Gastroesophageal sphincter (tissue), 4 donors: ENCODE data around the gene CLTB. TPM values are rescaled to one million over a fixed set of nuclear protein-coding genes. Genes with fewer than 3 reads are reported as not detected.

ENCODE experiments used
- ATAC-seq: fragments of 150-250 bp; one replicate; pipeline ENCODE4 v1.9.1; 2016; ENCODE audit warnings: mild to moderate bottlenecking, moderate library complexity
- H3K27ac ChIP-seq, 4 donors: fragments of 200-600 bp; sonication (generic) in 3 of 4; 1 replicate in 3 of 4; 2 replicates in 1 of 4; pipeline ENCODE4 v1.5.1; 2016 to 2019
- H3K27me3 ChIP-seq: fragments of 200-600 bp; sonication (generic); one replicate; pipeline ENCODE4 v1.5.1; 2019
- H3K36me3 ChIP-seq, 2 donors: fragments of 200-600 bp; sonication (generic); one replicate each; pipeline ENCODE4 v1.5.1; 2019; ENCODE audit warnings: control low read depth in 1 of 2
- H3K4me1 ChIP-seq, 3 donors: fragments of 200-600 bp; sonication (generic); 1 replicate in 2 of 3; 2 replicates in 1 of 3; pipeline ENCODE4 v1.5.1; 2016 to 2019; ENCODE audit warnings: control low read depth in 2 of 3
- H3K4me3 ChIP-seq, 2 donors: fragments of 200-600 bp; sonication (generic); one replicate each; pipeline ENCODE4 v1.5.1; 2019; ENCODE audit warnings: mild to moderate bottlenecking in 1 of 2, moderate library complexity in 1 of 2
- H3K9me3 ChIP-seq, 3 donors: fragments of 200-600 bp; sonication (generic); one replicate each; pipeline ENCODE4 v1.5.1; 2017 to 2019; ENCODE audit warnings: control low read depth in 2 of 3
- CTCF ChIP-seq, 4 experiments: fragments of 200-600 bp in 2 of 4; fragments of 450-650 bp in 2 of 4; sonication (generic) in 1 of 4; IDR thresholded peaks; one replicate each; pipeline ENCODE4 v1.5.1; 2017 to 2019; ENCODE audit warnings: antibody characterized with exemption in 4 of 4, mild to moderate bottlenecking in 2 of 4, moderate library complexity in 2 of 4
- EP300 ChIP-seq: sonication (generic); formaldehyde crosslinking; IDR thresholded peaks from one replicate; pipeline ENCODE4 v1.6.1; 2017; ENCODE audit warnings: antibody characterized with exemption, mild to moderate bottlenecking
- POLR2A ChIP-seq, 2 donors: fragments of 450-650 bp; IDR thresholded peaks; one replicate each; pipeline ENCODE4 v1.6.1; 2017; ENCODE audit warnings: antibody characterized with exemption in 2 of 2, mild to moderate bottlenecking in 2 of 2, moderate library complexity in 1 of 2
- POLR2AphosphoS5 ChIP-seq: sonication (generic); formaldehyde crosslinking; IDR thresholded peaks from one replicate; pipeline ENCODE4 v1.6.1; 2017; ENCODE audit warnings: antibody characterized with exemption
- WGBS, 2 donors: methylation state at CpG; one replicate each; pipeline ENCODE4 v1.1.5; 2018; ENCODE audit warnings: low coverage in 1 of 2; 5-methylcytosine and 5-hydroxymethylcytosine counted together
- total RNA-seq, 4 donors: library from RNA; depleted of rRNA; stranded (reverse); fragments of >200 nt; gene quantifications; one replicate each; pipeline ENCODE4 v1.1.0, GENCODE V29; 2016

Gene CLTB
- total RNA-seq, 4 donors from 2014 or later: 222 to 285 (median 240) TPM

GRCh38 chr5:176400382-176401156 lies 15.8 kb downstream of the CLTB start:
- 68 to 90% methylated on average over 2 to 10 of the region's 17 CpGs for WGBS, 2 donors
- Histone ChIP-seq H3K27ac (no peak overlapping the region), H3K4me3 (no peak overlapping the region), H3K27me3 (no peaks in the 10 kb centered on the region), H3K36me3 (peaks cover 0 to 67% of the 10 kb centered on the region in 2 donors), H3K4me1 (peaks cover 0 to 24% (median 1%) of the 10 kb centered on the region in 3 donors), H3K9me3 (no peaks in the 10 kb centered on the region)
- no peak for TF ChIP-seq POLR2AphosphoS5
- no peak for TF ChIP-seq EP300
- TF ChIP-seq POLR2A (IDR thresholded peaks at IDR 0.05): no peak
- no peak for TF ChIP-seq CTCF (IDR thresholded peaks at IDR 0.05)
- ATAC-seq: no peak

DNA sequence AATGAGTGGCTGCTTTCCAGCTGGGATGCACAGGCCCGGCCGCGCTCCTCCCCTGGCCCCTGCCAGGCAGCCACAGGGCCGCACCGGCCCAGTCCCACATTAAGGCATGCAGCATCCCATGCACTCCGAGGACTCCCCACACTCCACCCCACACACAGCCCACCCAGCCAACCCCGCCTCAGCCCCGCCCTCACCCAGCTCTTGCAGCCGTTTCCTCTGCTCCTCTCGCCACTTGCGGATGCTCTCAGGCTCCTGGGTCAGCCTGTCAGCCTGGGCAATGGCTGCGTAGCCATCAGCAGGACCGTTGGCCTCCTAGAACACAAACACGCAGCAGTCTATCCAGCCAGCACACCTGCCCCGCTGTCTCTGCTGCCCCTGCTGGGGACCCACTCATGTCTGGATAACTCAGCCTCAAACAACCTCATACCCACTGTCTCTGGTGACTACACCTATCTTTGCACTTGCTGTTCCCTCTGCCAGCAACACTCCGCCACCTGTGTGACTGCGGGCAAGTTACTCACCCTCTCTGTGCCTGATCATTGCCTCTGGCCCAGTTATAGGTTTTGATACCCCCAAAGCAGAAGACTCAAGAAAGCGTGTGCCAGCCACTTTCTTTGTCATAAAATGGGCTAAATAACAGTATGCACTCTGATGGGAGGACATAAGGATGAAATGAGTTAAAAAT lies 18.5 kb downstream of the CLTB start:
- H3K27me3 ChIP-seq: no peaks in the 10 kb centered on the region
- peaks cover 0 to 73% of the 10 kb centered on the region in 2 donors for H3K36me3 ChIP-seq
- TF ChIP-seq CTCF (IDR thresholded peaks at IDR 0.05) (no peak), POLR2A (IDR thresholded peaks at IDR 0.05) (no peak), POLR2AphosphoS5 (no peak), EP300 (no peak)
- H3K27ac ChIP-seq: no peak overlapping the region
- H3K4me3 ChIP-seq: no peak overlapping the region
- WGBS, 2 donors: 91 to 94% methylated on average over 3 to 10 of the region's 18 CpGs
- no peaks in the 10 kb centered on the region for H3K9me3 ChIP-seq
- no peak for ATAC-seq
- H3K4me1 ChIP-seq: peaks cover 0 to 29% (median 8%) of the 10 kb centered on the region in 3 donors

DNA sequence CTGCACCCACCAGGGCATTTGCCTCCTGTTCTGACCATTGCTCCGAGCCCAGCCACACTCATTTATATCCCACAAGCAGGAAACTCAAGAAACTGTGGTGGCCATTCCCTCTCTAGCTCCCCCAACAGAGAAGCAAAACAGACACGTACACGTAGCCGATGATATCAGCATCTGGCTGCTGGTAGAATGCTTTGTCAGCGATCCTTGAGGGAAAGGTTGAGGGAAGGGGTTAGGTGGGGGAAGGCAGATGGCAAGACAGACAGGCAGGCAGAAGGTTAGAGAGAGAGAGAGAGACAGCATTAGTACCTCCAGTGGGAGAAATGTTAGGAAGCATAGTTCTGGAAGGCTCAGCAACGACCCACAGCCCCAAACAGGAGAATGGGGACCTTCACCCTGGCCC lies 20.0 kb downstream of the CLTB start:
- no peak for ATAC-seq
- TF ChIP-seq EP300 (no peak), CTCF (IDR thresholded peaks at IDR 0.05) (no peak)
- Histone ChIP-seq H3K36me3 (peaks cover 0 to 86% of the 10 kb centered on the region in 2 donors), H3K4me3 (no peak overlapping the region), H3K4me1 (peaks cover 0 to 29% (median 8%) of the 10 kb centered on the region in 3 donors), H3K27me3 (no peaks in the 10 kb centered on the region), H3K9me3 (no peaks in the 10 kb centered on the region), H3K27ac (peak overlapping the region in 3 of 4 donors; percentile 8 to 57 (median 50))
- WGBS, 2 donors: 29% methylated on average over 6 of the region's 6 CpGs; no CpG with 5 or more reads in 1 of the 2 donors

DNA sequence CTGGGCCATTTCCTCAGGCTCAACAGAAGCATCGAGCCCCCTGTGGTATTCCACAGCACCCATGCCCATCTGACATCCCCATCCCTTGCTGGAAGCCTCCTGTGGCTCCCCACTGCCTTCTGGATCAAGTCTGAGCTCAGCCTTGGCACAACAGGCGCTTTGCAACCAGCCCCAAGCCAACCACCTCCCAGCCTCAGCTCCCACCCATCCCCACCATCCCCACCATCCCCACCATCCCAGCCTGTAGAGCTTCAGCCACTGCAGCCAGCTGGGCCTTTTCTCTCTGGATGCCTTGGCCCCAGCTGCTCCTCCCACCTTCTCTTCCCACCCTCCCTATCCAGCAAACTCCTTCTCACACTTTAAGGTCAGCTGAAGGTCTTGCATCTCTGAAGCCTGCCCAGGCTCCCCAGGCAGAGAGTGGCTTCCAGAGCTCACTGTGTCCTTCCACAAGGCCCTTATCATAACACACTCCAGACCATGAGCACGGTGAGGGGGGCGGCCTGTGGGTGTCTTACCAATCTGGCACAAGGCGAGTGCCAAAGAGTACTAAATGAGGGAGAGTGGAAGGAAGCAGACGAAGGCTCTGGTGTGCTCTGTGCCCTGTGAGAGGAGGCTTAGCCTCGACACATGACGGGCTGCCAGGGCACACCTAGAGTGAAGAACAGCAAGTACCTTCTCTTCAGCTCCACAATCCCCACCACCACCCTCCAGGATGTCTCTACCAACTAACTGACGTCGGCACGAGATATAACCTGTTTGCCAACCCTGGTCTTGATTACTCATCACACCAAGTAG lies 21.3 kb downstream of the CLTB start:
- TF ChIP-seq CTCF (IDR thresholded peaks at IDR 0.05): no peak
- no peak for TF ChIP-seq POLR2A (IDR thresholded peaks at IDR 0.05)
- TF ChIP-seq EP300: no peak
- no peak for TF ChIP-seq POLR2AphosphoS5
- no peaks in the 10 kb centered on the region for H3K9me3 ChIP-seq
- H3K27ac ChIP-seq: peak overlapping the region in 3 of 4 donors; percentile 50 to 57 (median 54)
- peaks cover 0 to 88% of the 10 kb centered on the region in 2 donors for H3K36me3 ChIP-seq
- peaks cover 0 to 40% (median 8%) of the 10 kb centered on the region in 3 donors for H3K4me1 ChIP-seq
- no peak overlapping the region for H3K4me3 ChIP-seq
- 42 to 57% methylated on average over 6 to 8 of the region's 11 CpGs for WGBS, 2 donors
- no peaks in the 10 kb centered on the region for H3K27me3 ChIP-seq
- ATAC-seq: peak; percentile 16
